AG09309 (cell line): Measurements from ENCODE around the gene LCN9.

Experiments
- DNase-seq: peaks from one replicate; pipeline ENCODE4 v3.0.0-alpha.2; 2010; ENCODE audit warnings: low read depth
- H3K4me3 ChIP-seq: 2 replicates; pipeline ENCODE4 v1.5.1; 2011; ENCODE audit warnings: mild to moderate bottlenecking, low read depth, low read length, moderate library complexity; ENCODE audit not compliant: control insufficient read depth
- TF ChIP-seq, protein P1 (sequence below): IDR thresholded peaks from 2 replicates; pipeline ENCODE4 v1.5.1; 2011; ENCODE audit warnings: mild to moderate bottlenecking, low read depth, low read length, inconsistent platforms; ENCODE audit not compliant: insufficient read depth, control insufficient read depth; ENCODE audit errors: missing control alignments

LCN9 gene

GRCh38 chr9:135659252-135659651 lies 3.9 kb upstream of the LCN9 start:
- H3K4me3 ChIP-seq = no peak overlapping the region
- TF ChIP-seq, protein P1, sequence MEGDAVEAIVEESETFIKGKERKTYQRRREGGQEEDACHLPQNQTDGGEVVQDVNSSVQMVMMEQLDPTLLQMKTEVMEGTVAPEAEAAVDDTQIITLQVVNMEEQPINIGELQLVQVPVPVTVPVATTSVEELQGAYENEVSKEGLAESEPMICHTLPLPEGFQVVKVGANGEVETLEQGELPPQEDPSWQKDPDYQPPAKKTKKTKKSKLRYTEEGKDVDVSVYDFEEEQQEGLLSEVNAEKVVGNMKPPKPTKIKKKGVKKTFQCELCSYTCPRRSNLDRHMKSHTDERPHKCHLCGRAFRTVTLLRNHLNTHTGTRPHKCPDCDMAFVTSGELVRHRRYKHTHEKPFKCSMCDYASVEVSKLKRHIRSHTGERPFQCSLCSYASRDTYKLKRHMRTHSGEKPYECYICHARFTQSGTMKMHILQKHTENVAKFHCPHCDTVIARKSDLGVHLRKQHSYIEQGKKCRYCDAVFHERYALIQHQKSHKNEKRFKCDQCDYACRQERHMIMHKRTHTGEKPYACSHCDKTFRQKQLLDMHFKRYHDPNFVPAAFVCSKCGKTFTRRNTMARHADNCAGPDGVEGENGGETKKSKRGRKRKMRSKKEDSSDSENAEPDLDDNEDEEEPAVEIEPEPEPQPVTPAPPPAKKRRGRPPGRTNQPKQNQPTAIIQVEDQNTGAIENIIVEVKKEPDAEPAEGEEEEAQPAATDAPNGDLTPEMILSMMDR = no peak

GRCh38 chr9:135660407-135660806 lies 2.7 kb upstream of the LCN9 start:
- DNase-seq = no peak
- no peak overlapping the region for H3K4me3 ChIP-seq
- TF ChIP-seq, protein P1 = no peak

More at GRCh38 chr9:135659252-135659651, 3.9 kb upstream of the LCN9 start:
- DNase-seq = no peak

- H3K4me3 ChIP-seq = no peak overlapping the region
- DNase-seq = no peak
- TF ChIP-seq, protein P1 = no peak
These were observed 1.1 kb upstream of the LCN9 start for GRCh38 chr9:135661816-135662560.

- no peak overlapping the region for H3K4me3 ChIP-seq
- no peak for DNase-seq
- TF ChIP-seq, protein P1 = no peak
These were observed 302 bp downstream of the LCN9 start for GRCh38 chr9:135663451-135663770.

GRCh38 chr9:135663857-135664256 lies 748 bp downstream of the LCN9 start:
- TF ChIP-seq, protein P1 = no peak
- H3K4me3 ChIP-seq = no peak overlapping the region
- DNase-seq = no peak

DNA sequence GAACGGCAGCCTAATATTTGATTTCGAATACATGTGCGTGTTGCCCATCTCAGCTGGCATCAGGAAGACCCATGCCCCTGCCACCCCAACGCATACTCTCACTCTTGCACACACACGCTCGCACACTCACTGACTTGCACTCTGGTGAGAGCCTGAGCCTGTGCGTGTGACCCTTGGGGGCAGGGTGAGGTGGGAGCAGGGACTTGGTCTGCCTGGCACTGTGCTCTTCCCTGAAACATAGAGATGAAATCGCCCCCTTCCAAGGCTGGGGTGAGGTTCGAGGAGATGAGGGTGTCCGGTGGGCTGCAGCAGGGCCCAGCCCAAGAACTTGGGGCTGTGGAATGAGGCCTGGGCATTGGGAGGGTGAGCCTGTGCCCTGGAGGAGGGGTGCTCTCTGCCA lies 1.2 kb downstream of the LCN9 start:
- H3K4me3 ChIP-seq = no peak overlapping the region
- TF ChIP-seq, protein P1 = no peak
- DNase-seq = no peak
